ENCODE measurements around the gene DDHD1.

- TF ChIP-seq KLF10 (tag by site-specific recombination; IDR thresholded peaks at IDR 0.05) = no peak
- TF ChIP-seq ELK4 (IDR thresholded peaks at IDR 0.05; ENCODE audit: borderline replicate concordance, low read depth, low read length) = no peak
- TF ChIP-seq CTCF (tag by site-specific recombination; IDR thresholded peaks at IDR 0.05) = no peak
- no peak for TF ChIP-seq ZNF423 (tag by site-specific recombination; IDR thresholded peaks at IDR 0.05)
- no peak for TF ChIP-seq ATF2 (tag by site-specific recombination; IDR thresholded peaks at IDR 0.05; ENCODE audit: low read depth)
- no peak for TF ChIP-seq ZNF146 (tag by site-specific recombination; IDR thresholded peaks at IDR 0.05)
- TF ChIP-seq REST (tag by site-specific recombination; IDR thresholded peaks at IDR 0.05) = no peak
Observed at GRCh38 chr14:53168786-53169185, 15.7 kb upstream of the DDHD1 start.
